Natural killer cell (primary cell): ENCODE data around the gene NUFIP1. TPM values are rescaled to one million over a fixed set of nuclear protein-coding genes. Genes with fewer than 3 reads are reported as not detected.

Source experiments
- ATAC-seq, 3 donors: fragments of 150-1000 bp in 2 of 3; fragments of 200-7000 bp in 1 of 3; cut with Tn5 transposase; 1 replicate in 1 of 3; 2 replicates in 2 of 3; pipeline ENCODE4 v1.10.0; 2021; ENCODE audit warnings: mild to moderate bottlenecking in 2 of 3, moderate library complexity in 2 of 3
- DNase-seq, 2 donors: peaks; one replicate each; pipeline versions ENCODE4 v3.0.0 to v3.0.0-alpha.2; 2013 to 2021; ENCODE audit warnings: mixed read lengths in 1 of 2
- H3K27ac ChIP-seq: one replicate; pipeline ENCODE4 v1.5.1; 2013; ENCODE audit warnings: mild to moderate bottlenecking, low read length
- H3K27me3 ChIP-seq: one replicate; pipeline ENCODE4 v1.6.1; 2013; ENCODE audit warnings: low read length; ENCODE audit not compliant: control insufficient read depth, insufficient read depth
- H3K36me3 ChIP-seq: one replicate; pipeline ENCODE4 v1.6.1; 2013; ENCODE audit warnings: low read length; ENCODE audit not compliant: control insufficient read depth, insufficient read depth
- H3K4me1 ChIP-seq: one replicate; pipeline ENCODE4 v1.6.1; 2013; ENCODE audit warnings: low read length; ENCODE audit not compliant: control insufficient read depth, insufficient read depth
- H3K4me3 ChIP-seq: one replicate; pipeline ENCODE4 v1.5.1; 2013; ENCODE audit warnings: low read length
- H3K9me3 ChIP-seq: one replicate; pipeline ENCODE4 v1.6.1; 2013; ENCODE audit warnings: low read length; ENCODE audit not compliant: control insufficient read depth, insufficient read depth
- H3K27ac Mint-ChIP-seq, 2 donors: one replicate each; pipeline ENCODE4 v1.8.0; 2022; ENCODE audit warnings: mild to moderate bottlenecking in 2 of 2, mixed read lengths in 2 of 2, moderate library complexity in 1 of 2
- H3K27me3 Mint-ChIP-seq, 2 donors: one replicate each; pipeline ENCODE4 v1.8.0; 2022; ENCODE audit warnings: low read depth in 2 of 2, mixed read lengths in 2 of 2
- H3K36me3 Mint-ChIP-seq: one replicate; pipeline ENCODE4 v1.8.0; 2022; ENCODE audit warnings: mixed read lengths
- H3K4me1 Mint-ChIP-seq, 2 donors: one replicate each; pipeline ENCODE4 v1.8.0; 2022; ENCODE audit warnings: mixed read lengths in 2 of 2
- H3K4me3 Mint-ChIP-seq: one replicate; pipeline ENCODE4 v1.8.0; 2022; ENCODE audit warnings: mild to moderate bottlenecking, moderate library complexity, mixed read lengths
- H3K9me3 Mint-ChIP-seq, 2 donors: one replicate each; pipeline ENCODE4 v1.8.0; 2022; ENCODE audit warnings: mixed read lengths in 2 of 2
- WGBS: methylation state at CpG from one replicate; pipeline ENCODE4 v1.1.7; 2013; ENCODE audit warnings: missing lambda C conversion rate; ENCODE audit not compliant: insufficient coverage; 5-methylcytosine and 5-hydroxymethylcytosine counted together
- intact Hi-C: fragments of 100-400 bp; cut with micrococcal nuclease; formaldehyde crosslinking; loops from one replicate; pipeline ENCODE4 v1.14.2; 2022
- total RNA-seq, 4 donors: library from RNA; stranded (reverse); fragments of 120-200 nt in 1 of 4; gene quantifications; one replicate each; pipeline versions ENCODE4 v1.2.3 to v1.2.4, GENCODE V29; 2013 to 2022
- TF ChIP-seq, protein P1 (sequence below): fragments of 200-600 bp; IDR thresholded peaks from one replicate; pipeline ENCODE4 v1.8.0; 2022; ENCODE audit warnings: antibody characterized with exemption

Gene NUFIP1
- total RNA-seq, 3 donors from 2014 or later (not counting 1 experiment from before 2014, with no cell fraction given) = 4.1 to 6.2 (median 4.4) TPM

DNA sequence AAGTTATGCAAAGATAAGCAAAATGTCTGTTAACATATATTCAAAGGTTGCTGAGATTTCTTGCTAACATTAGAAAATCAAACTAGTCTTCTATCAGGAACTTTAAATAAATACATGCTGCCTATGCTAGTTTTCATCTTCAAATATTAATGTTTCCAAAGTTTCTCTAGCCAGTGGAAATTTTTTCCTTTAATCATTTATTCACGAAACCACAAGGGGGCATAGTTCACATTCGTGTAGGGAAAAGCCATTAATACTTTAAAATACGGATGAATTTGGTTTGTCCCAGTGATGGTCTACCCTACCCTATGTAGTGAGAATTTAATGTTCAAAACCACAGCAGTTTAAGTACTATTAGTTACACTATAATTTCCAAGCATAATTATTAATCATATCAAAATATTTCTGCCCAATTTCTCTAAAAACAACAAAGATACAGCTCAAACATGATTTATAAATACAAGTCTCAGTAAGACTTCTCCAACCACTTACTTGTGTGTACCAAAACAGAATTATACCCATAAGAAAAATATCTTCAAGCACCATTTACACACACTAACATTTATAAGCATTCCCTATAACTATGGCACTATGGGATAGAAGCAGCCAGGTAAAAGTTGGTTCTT is 16.2 kb downstream of the NUFIP1 start:
- Mint-ChIP-seq H3K4me3 (no peak overlapping the region), H3K36me3 (peaks cover 4% of the 10 kb centered on the region), H3K27ac (no peak overlapping the region), H3K9me3 (no peaks in the 10 kb centered on the region), H3K27me3 (no peaks in the 10 kb centered on the region), H3K4me1 (no peaks in the 10 kb centered on the region)
- H3K4me3 ChIP-seq = no peak overlapping the region
- H3K9me3 ChIP-seq = no peaks in the 10 kb centered on the region
- ATAC-seq (no peak), DNase-seq (peak in 1 of 2 donors; percentile 48)
- H3K27me3 ChIP-seq = no peaks in the 10 kb centered on the region
- H3K36me3 ChIP-seq = peaks cover 16% of the 10 kb centered on the region
- intact Hi-C loops = loop anchor here (1.0 to 5.0 kb wide), 2 partner anchors 336 to 1066 kb away; no protein-coding TSS in a partner anchor
- TF ChIP-seq, protein P1, sequence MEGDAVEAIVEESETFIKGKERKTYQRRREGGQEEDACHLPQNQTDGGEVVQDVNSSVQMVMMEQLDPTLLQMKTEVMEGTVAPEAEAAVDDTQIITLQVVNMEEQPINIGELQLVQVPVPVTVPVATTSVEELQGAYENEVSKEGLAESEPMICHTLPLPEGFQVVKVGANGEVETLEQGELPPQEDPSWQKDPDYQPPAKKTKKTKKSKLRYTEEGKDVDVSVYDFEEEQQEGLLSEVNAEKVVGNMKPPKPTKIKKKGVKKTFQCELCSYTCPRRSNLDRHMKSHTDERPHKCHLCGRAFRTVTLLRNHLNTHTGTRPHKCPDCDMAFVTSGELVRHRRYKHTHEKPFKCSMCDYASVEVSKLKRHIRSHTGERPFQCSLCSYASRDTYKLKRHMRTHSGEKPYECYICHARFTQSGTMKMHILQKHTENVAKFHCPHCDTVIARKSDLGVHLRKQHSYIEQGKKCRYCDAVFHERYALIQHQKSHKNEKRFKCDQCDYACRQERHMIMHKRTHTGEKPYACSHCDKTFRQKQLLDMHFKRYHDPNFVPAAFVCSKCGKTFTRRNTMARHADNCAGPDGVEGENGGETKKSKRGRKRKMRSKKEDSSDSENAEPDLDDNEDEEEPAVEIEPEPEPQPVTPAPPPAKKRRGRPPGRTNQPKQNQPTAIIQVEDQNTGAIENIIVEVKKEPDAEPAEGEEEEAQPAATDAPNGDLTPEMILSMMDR = peak; percentile 46
- H3K27ac ChIP-seq = no peak overlapping the region
- no peaks in the 10 kb centered on the region for H3K4me1 ChIP-seq
- no CpG with 5 or more reads among the region's 3 CpGs for WGBS

DNA sequence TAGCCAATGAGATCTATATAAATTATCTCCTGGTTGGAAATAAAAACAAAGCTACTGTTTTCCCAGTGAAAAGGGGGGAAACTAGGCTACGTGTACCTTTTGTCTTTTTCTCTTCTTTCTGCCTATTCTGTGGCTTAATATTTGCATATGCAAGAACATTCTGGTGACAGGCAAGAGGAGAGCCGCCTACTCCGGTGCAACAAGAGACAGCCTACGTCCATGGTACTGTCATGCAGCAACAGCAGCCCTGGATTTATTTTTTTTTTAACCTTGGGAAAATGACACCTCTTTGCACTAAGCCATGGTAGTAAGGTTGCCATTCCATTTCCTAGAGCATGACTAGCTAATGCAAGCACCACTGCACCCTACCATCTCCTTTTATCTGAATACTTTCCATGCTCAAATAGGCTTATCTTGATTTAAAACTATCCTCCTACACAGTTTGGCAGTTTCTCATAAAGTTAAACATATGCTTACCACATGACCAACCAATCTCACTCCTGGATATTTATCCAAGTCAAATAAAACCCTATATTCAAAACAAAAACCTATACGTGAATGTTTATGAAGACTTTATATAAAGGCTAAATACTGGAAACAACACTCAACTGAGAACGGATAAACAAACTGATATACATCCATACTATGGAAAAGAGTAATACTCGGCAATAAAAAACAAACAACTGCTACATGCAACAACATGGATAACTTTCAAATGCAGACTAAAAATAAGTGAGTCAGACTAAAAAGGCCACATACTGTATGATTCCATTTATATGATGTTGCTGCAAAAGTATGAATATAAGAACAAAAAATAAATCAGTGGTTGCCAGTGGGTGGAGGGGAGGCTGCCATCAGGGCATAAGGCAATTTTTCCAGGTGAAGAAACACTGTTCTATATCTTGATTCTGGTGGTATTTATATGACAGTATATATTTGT is 17.3 kb downstream of the NUFIP1 start:
- no peak overlapping the region for H3K4me3 Mint-ChIP-seq
- H3K27ac Mint-ChIP-seq = no peak overlapping the region
- H3K9me3 Mint-ChIP-seq = no peaks in the 10 kb centered on the region
- TF ChIP-seq, protein P1 = no peak
- no peaks in the 10 kb centered on the region for H3K4me1 Mint-ChIP-seq
- ATAC-seq (no peak), DNase-seq (no peak)
- peaks cover 9% of the 10 kb centered on the region for H3K36me3 Mint-ChIP-seq
- no peaks in the 10 kb centered on the region for H3K4me1 ChIP-seq
- H3K27ac ChIP-seq = no peak overlapping the region
- no peaks in the 10 kb centered on the region for H3K9me3 ChIP-seq
- intact Hi-C loops = loop anchor here (5.0 kb wide), 1 partner anchor 1065 kb away; no protein-coding TSS in a partner anchor
- H3K4me3 ChIP-seq = no peak overlapping the region
- 82% methylated on average over 5 of the region's 7 CpGs for WGBS
- no peaks in the 10 kb centered on the region for H3K27me3 Mint-ChIP-seq
- H3K36me3 ChIP-seq = peaks cover 9% of the 10 kb centered on the region
- H3K27me3 ChIP-seq = no peaks in the 10 kb centered on the region

DNA sequence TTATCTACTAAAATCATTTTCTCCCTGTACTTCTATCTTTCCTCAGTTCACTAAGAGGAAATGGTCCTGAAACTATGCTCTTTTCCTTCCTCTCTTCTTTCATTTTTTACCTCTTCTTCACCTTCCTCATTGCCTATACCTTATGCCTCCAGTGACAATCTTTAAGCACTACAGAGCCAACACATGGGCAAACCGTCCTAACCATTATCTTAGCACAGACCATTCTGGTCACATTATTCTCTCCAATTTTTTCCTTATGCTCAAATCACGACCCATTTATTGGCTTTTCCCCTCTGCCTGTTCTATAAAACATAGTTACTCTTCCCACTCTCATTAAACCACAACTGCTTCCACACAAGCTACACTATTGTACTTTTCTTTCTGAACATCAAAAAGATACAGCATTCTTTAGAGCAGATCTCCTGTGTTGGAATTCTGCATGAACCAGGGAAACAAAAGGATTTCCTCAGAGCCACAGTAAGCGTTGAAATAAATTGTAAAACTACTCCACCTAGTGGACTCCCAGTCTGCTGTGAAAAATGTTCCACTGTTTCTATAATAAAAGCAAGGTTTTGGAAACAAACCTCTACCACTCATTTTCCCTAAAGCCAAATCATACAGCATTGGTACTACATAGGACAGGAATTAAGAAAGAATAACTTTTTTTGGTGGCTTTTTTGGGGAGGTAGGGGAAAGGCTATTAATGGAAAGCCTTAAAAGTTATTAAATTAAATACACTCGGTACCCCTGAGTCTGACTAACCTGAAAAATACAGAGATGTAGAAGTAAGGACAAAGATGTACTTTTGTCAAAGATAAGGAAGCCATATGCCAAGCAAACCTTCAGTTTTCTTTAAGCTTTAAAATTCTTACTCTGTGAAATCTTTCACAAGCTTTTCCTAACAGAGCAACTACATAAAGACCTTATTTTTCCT is 19.5 kb downstream of the NUFIP1 start:
- DNase-seq (peak in 1 of 2 donors; percentile 52), ATAC-seq (peak in 1 of 3 donors; percentile 34)
- Mint-ChIP-seq H3K27ac (no peak overlapping the region), H3K4me3 (no peak overlapping the region), H3K27me3 (no peaks in the 10 kb centered on the region), H3K36me3 (peaks cover 15% of the 10 kb centered on the region), H3K4me1 (no peaks in the 10 kb centered on the region), H3K9me3 (no peaks in the 10 kb centered on the region)
- intact Hi-C loops = loop anchor here (1.0 to 5.0 kb wide), 2 partner anchors 487 to 1063 kb away; no protein-coding TSS in a partner anchor
- TF ChIP-seq, protein P1 = peak; percentile 77
- Histone ChIP-seq H3K4me3 (no peak overlapping the region), H3K9me3 (no peaks in the 10 kb centered on the region), H3K4me1 (no peaks in the 10 kb centered on the region), H3K36me3 (peaks cover 9% of the 10 kb centered on the region), H3K27ac (no peak overlapping the region), H3K27me3 (no peaks in the 10 kb centered on the region)
- 70% methylated on average over 4 of the region's 4 CpGs for WGBS
